GM12872 (cell line): ENCODE results near the gene SDF4.

Experiments
- CTCF ChIP-seq: IDR thresholded peaks from 3 replicates; pipeline ENCODE4 v1.5.1; 2011; ENCODE audit warnings: low read depth, mild to moderate bottlenecking, low read length, moderate library complexity; ENCODE audit not compliant: insufficient read depth

Gene SDF4

GRCh38 chr1:1243266-1243660 lies 11.5 kb upstream of the SDF4 start:
- no peak for TF ChIP-seq CTCF

GRCh38 chr1:1242461-1243265 lies 10.9 kb upstream of the SDF4 start:
- no peak for TF ChIP-seq CTCF

GRCh38 chr1:1241588-1242219 lies 9.9 kb upstream of the SDF4 start:
- no peak for TF ChIP-seq CTCF

GRCh38 chr1:1240822-1241587 lies 9.2 kb upstream of the SDF4 start:
- TF ChIP-seq CTCF = no peak

GRCh38 chr1:1240348-1240732 lies 8.5 kb upstream of the SDF4 start:
- no peak for TF ChIP-seq CTCF

- TF ChIP-seq CTCF = no peak
Observed at GRCh38 chr1:1239614-1240347, 8.0 kb upstream of the SDF4 start.

GRCh38 chr1:1239227-1239613 lies 7.4 kb upstream of the SDF4 start:
- TF ChIP-seq CTCF = no peak
